GM23248 (cell line): ENCODE results near the gene CARD14.

Experiments used
- EZH2 ChIP-seq: fragments of 200-600 bp; sonication (generic); IDR thresholded peaks from 2 replicates; pipeline ENCODE4 v1.6.1; 2018; ENCODE audit warnings: antibody characterized with exemption, mild to moderate bottlenecking; ENCODE audit not compliant: insufficient read depth, poor library complexity, severe bottlenecking
- EZH2phosphoT487 ChIP-seq: fragments of 200-600 bp; sonication (generic); IDR thresholded peaks from 2 replicates; pipeline ENCODE4 v1.6.1; 2018; ENCODE audit warnings: antibody characterized with exemption, moderate library complexity, mild to moderate bottlenecking, low read depth; ENCODE audit not compliant: insufficient read depth

DNA sequence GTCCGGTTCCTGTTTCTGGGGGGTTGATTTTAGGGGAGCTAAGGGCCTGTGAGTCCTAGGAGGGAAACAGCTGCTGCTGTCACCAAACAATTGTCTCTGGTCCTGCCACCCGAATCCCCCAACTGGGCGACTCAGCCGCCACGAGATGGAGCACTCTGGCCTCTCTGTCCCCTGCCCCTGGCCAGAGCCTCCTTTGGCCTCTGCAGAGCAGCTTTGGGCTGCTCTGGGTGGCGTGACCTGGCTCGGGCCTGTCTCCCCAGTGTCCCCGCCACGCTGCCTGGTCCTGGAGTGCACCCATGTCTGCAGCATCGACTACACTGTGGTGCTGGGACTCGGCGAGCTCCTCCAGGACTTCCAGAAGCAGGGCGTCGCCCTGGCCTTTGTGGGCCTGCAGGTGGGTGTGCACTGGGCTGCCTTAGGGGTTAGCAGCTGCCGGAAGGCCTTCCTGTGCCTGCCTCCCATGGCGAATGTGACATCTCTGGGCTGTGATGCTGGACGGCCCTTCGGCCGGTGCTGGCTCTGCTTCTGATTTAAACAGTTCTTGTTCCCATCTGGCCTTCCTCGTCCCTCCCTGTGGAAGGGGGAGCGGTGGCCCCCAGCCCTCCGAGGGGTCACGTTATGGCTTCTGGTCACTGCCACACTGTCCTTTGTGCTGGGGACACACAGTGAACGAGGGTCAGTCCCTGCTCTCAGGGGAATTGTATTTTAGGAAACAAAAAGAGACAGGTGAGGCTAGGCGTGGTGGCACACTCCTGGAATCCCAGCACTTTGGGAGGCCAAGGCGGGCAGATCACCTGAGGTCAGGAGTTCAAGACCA, 79.3 kb downstream of the CARD14 start:
- TF ChIP-seq EZH2phosphoT487 (no peak), EZH2 (no peak)
